Measurements from ENCODE around the gene ATP23. TPM values are rescaled to one million over a fixed set of nuclear protein-coding genes. Genes with fewer than 3 reads are reported as not detected.

The ATP23 gene
- total RNA-seq, 1 donor from 2014 or later: 8.0 TPM

DNA sequence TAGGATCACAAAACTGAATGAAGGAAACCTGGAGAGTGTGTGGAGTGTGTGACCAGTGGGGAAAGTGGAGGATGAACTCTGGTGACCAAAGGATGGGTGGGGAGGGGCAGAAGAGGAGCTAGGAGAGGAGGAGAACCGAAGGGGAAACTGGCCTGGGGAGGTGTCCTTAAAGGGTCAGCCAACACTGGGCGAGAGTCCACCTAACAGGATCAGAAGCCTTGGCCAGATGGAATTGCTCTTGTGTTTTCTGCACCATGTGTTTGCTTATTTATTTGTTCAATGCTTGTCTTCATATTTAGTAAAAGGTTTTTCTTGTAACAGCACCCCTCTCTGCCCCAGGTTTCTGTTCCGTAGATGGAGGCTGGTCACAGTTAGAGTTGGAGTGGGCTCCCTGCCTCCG, 34.5 kb upstream of the ATP23 start:
- Mint-ChIP-seq H3K9me3 (no peaks in the 10 kb centered on the region), H3K27ac (ENCODE audit: unreplicated experiment) (no peak overlapping the region), H3K36me3 (ENCODE audit: low read depth) (no peaks in the 10 kb centered on the region), H3K4me1 (peaks cover 5% of the 10 kb centered on the region), H3K4me3 (no peak overlapping the region), H3K27me3 (ENCODE audit: low read depth) (peaks cover 24% of the 10 kb centered on the region)
- no peak for DNase-seq (ENCODE audit: low read depth, low spot score)
- no peak for TF ChIP-seq CTCF (conservative IDR thresholded peaks at IDR 0.05)

DNA sequence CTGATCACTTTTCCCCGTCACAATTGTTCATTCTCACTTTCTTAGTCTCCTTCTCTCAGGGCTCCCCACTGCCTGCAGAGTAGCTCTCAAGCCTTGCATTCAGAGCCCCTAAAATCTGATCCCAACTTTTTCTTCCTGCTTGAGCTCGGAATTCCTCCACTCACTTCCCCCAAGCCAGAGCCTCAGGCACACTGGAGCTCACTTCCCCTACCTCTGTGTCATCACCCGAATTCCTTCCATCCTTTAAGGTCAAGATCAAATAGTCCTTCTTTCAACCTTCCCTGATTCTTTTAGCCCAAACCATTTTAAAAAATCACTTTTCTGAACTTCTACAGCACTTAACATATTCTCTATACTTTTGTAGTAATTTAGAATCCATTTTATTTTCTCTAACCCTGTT, 34.1 kb upstream of the ATP23 start:
- Mint-ChIP-seq H3K4me3 (no peak overlapping the region), H3K27me3 (ENCODE audit: low read depth) (peaks cover 24% of the 10 kb centered on the region), H3K4me1 (peaks cover 5% of the 10 kb centered on the region), H3K9me3 (no peaks in the 10 kb centered on the region), H3K27ac (ENCODE audit: unreplicated experiment) (no peak overlapping the region), H3K36me3 (ENCODE audit: low read depth) (no peaks in the 10 kb centered on the region)
- DNase-seq (ENCODE audit: low read depth, low spot score): no peak
- TF ChIP-seq CTCF (conservative IDR thresholded peaks at IDR 0.05): no peak

DNA sequence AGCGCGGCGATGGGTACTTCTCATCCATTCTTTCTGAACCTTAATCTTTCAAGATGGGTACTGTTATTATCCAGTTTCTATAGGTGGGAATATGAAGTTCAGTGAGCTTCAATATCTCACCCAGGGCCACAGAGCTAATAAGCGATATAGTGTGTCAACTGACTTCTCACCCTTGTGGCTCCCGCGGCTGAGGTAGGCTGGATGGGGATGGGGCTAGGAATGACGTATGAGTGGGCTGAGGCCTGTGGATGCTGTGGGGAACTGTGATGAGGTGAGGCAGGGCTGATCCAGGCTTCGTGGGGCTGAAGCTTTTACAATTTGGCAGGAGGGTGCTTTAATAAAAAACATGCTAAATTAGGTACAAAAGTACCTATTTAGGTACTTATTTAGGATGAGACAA, 32.9 kb upstream of the ATP23 start:
- no peaks in the 10 kb centered on the region for H3K36me3 Mint-ChIP-seq (ENCODE audit: low read depth)
- no peak for TF ChIP-seq CTCF (conservative IDR thresholded peaks at IDR 0.05)
- peaks cover 5% of the 10 kb centered on the region for H3K4me1 Mint-ChIP-seq
- no peak for DNase-seq (ENCODE audit: low read depth, low spot score)
- no peak overlapping the region for H3K27ac Mint-ChIP-seq (ENCODE audit: unreplicated experiment)
- H3K9me3 Mint-ChIP-seq: no peaks in the 10 kb centered on the region
- no peak overlapping the region for H3K4me3 Mint-ChIP-seq
- peaks cover 29% of the 10 kb centered on the region for H3K27me3 Mint-ChIP-seq (ENCODE audit: low read depth)

DNA sequence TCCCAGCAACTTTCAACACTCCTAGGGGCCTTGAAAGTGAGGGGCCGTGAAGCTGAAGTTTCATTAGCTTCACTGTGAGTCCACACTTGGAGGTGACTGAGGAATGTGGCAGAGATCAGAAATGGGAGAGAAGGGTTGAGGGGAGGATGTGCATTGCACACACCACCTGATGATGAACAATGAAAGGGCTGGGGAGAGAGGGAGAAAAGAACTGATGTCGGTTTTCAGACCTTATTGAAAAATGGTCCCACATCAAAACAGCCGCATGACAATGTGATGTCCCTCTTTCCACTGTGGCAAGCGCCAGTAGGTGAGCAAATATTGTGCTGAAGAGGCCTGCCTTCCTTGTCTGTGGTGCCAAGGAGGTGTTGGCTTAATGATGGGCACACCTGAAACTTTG, 32.3 kb upstream of the ATP23 start:
- H3K9me3 Mint-ChIP-seq: no peaks in the 10 kb centered on the region
- DNase-seq (ENCODE audit: low read depth, low spot score): no peak

GRCh38 chr12:57909611-57910010, 31.8 kb upstream of the ATP23 start:
- no peak for DNase-seq (ENCODE audit: low read depth, low spot score)
- Mint-ChIP-seq H3K27me3 (ENCODE audit: low read depth) (peaks cover 38% of the 10 kb centered on the region), H3K4me3 (no peak overlapping the region), H3K27ac (ENCODE audit: unreplicated experiment) (no peak overlapping the region), H3K36me3 (ENCODE audit: low read depth) (no peaks in the 10 kb centered on the region), H3K9me3 (no peaks in the 10 kb centered on the region), H3K4me1 (peaks cover 5% of the 10 kb centered on the region)
- TF ChIP-seq CTCF (conservative IDR thresholded peaks at IDR 0.05): no peak

More for the DNA sequence above, 32.3 kb upstream of the ATP23 start:
- Mint-ChIP-seq H3K27me3 (ENCODE audit: low read depth) (peaks cover 33% of the 10 kb centered on the region), H3K4me1 (peaks cover 5% of the 10 kb centered on the region), H3K4me3 (no peak overlapping the region), H3K36me3 (ENCODE audit: low read depth) (no peaks in the 10 kb centered on the region), H3K27ac (ENCODE audit: unreplicated experiment) (no peak overlapping the region)
- no peak for TF ChIP-seq CTCF (conservative IDR thresholded peaks at IDR 0.05)

DNA sequence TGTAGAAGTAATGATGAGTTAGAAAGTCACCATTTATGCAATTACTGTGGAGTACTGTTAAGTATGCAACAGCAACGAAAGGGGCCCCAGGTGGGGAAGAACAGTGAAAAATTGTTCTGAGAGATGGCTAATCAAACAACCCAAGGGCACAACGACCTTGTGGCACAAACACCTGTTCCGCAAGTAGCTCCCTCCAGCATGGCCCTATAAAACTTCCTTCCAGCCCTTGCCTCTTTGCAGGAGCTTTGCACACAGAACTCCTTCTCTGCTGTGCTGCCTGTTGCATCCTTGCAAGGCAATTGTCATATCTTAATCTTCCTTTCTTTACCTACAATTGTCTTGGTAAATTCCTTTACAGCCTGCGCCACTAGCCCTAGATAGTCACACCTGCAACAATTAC, 23.2 kb upstream of the ATP23 start:
- H3K4me1 Mint-ChIP-seq: no peaks in the 10 kb centered on the region
- H3K27me3 Mint-ChIP-seq (ENCODE audit: low read depth): peaks cover 27% of the 10 kb centered on the region
- H3K9me3 Mint-ChIP-seq: peaks cover 3% of the 10 kb centered on the region
- no peak for TF ChIP-seq CTCF (conservative IDR thresholded peaks at IDR 0.05)
- no peak for DNase-seq (ENCODE audit: low read depth, low spot score)
- no peak overlapping the region for H3K4me3 Mint-ChIP-seq
- H3K27ac Mint-ChIP-seq (ENCODE audit: unreplicated experiment): no peak overlapping the region
- no peaks in the 10 kb centered on the region for H3K36me3 Mint-ChIP-seq (ENCODE audit: low read depth)

Data from neural crest cell (in vitro differentiated cells).